IPS-15b (cell line): Measurements from ENCODE around the gene ZMIZ1.

Experiments
- H3K27me3 ChIP-seq: one replicate; pipeline ENCODE4 v1.6.1; 2013; ENCODE audit warnings: low read length; ENCODE audit not compliant: control insufficient read depth, insufficient read depth
- H3K36me3 ChIP-seq: one replicate; pipeline ENCODE4 v1.6.1; 2013; ENCODE audit warnings: low read length; ENCODE audit not compliant: control insufficient read depth, insufficient read depth
- H3K4me1 ChIP-seq: one replicate; pipeline ENCODE4 v1.6.1; 2013; ENCODE audit warnings: mild to moderate bottlenecking, low read length; ENCODE audit not compliant: control insufficient read depth, insufficient read depth
- H3K4me3 ChIP-seq: one replicate; pipeline ENCODE4 v1.5.1; 2013; ENCODE audit warnings: low read depth, low read length
- H3K9ac ChIP-seq: one replicate; pipeline ENCODE4 v1.6.1; 2013; ENCODE audit warnings: low read depth, mild to moderate bottlenecking, low read length
- H3K9me3 ChIP-seq: one replicate; pipeline ENCODE4 v1.6.1; 2013; ENCODE audit warnings: mild to moderate bottlenecking, low read length; ENCODE audit not compliant: control insufficient read depth, insufficient read depth

ZMIZ1 gene

GRCh38 chr10:79189853-79190435, 121.2 kb downstream of the ZMIZ1 start:
- H3K4me3 ChIP-seq: no peak overlapping the region
- no peak overlapping the region for H3K9ac ChIP-seq
- H3K9me3 ChIP-seq: no peaks in the 10 kb centered on the region
- no peaks in the 10 kb centered on the region for H3K27me3 ChIP-seq
- H3K4me1 ChIP-seq: peaks cover 13% of the 10 kb centered on the region
- H3K36me3 ChIP-seq: peaks cover 17% of the 10 kb centered on the region

DNA sequence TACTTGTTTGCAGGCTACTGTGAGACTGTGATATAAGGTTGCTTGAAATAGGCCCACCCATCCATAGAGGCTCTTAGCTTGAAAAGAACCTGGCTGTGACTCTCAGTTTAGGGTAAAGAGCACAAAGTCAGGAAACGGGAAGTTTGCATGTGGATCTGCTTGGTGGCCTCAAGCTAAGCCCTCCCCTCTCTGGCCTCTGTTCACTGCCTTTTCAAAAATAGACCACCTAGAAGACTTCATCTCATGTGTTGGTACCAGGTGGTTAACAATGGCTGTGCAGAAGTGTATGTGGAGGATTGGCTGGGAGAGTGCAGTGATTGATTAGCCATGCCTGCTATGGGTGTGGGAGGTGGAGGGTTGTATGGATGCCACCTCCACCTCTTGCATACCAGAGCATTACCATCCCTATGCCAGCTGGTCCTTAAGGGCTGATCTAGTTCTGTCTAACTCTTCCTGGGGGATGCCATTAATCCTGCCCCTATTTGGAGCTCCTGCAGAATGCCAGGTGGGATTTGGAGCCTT, 122.0 kb downstream of the ZMIZ1 start:
- H3K4me1 ChIP-seq: peaks cover 6% of the 10 kb centered on the region
- H3K36me3 ChIP-seq: peaks cover 15% of the 10 kb centered on the region
- H3K9me3 ChIP-seq: no peaks in the 10 kb centered on the region
- no peak overlapping the region for H3K4me3 ChIP-seq
- H3K27me3 ChIP-seq: no peaks in the 10 kb centered on the region
- H3K9ac ChIP-seq: no peak overlapping the region

DNA sequence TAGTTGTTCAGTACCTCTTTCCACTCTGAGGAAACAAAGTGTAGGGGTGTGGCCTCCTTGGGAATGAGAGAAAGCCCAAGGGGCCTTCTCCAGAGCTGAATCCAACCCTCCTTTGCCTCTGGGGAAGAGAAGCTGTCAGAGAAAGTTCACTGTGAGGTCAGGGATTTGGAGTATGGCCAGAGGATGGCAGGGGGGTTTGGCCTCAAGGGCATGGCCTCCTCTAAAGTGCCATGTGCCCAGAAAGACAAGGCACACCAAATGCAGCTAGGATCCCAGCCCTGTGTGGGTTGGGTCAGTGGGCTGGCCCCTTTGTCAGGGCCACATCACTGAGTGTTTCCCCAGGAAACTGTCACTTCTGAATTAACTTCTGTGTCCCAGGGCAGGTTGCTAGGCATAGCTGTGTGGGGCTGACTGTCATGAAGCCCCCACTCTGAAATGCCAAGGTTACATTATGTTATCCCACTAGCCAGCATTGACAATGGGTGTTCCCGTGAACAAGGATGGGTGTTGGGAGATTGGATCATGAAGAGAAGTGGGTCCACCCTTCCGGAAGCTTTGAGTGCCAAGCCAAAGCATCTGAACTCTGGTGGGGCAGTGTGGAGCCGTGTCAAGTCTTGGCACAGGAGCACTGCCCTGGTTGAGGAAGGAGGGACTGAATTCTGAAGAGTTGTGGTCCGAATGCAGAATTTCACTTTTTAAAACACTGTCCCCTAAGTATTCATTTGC, 123.3 kb downstream of the ZMIZ1 start:
- peaks cover 6% of the 10 kb centered on the region for H3K4me1 ChIP-seq
- no peak overlapping the region for H3K9ac ChIP-seq
- no peak overlapping the region for H3K4me3 ChIP-seq
- no peaks in the 10 kb centered on the region for H3K9me3 ChIP-seq
- no peaks in the 10 kb centered on the region for H3K27me3 ChIP-seq
- H3K36me3 ChIP-seq: peaks cover 13% of the 10 kb centered on the region

DNA sequence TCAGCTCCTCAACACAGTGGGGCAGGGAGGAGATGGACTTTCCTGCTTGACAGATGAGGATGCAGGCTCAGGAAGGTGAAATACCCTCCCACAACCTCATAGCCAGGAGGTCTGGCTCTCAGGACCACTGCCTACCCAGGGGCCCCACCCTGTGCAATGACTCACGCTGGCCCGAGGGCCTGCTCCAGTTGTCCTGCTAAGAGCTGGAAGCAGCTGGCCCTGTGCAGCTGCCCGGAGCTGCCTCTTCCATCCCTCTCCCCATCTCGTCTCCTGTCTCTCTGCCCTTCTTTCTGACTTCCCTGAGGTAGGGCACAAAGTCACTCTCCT, 123.9 kb downstream of the ZMIZ1 start:
- H3K4me3 ChIP-seq: no peak overlapping the region
- peaks cover 6% of the 10 kb centered on the region for H3K4me1 ChIP-seq
- H3K36me3 ChIP-seq: peaks cover 10% of the 10 kb centered on the region
- no peaks in the 10 kb centered on the region for H3K9me3 ChIP-seq
- no peak overlapping the region for H3K9ac ChIP-seq
- no peaks in the 10 kb centered on the region for H3K27me3 ChIP-seq

DNA sequence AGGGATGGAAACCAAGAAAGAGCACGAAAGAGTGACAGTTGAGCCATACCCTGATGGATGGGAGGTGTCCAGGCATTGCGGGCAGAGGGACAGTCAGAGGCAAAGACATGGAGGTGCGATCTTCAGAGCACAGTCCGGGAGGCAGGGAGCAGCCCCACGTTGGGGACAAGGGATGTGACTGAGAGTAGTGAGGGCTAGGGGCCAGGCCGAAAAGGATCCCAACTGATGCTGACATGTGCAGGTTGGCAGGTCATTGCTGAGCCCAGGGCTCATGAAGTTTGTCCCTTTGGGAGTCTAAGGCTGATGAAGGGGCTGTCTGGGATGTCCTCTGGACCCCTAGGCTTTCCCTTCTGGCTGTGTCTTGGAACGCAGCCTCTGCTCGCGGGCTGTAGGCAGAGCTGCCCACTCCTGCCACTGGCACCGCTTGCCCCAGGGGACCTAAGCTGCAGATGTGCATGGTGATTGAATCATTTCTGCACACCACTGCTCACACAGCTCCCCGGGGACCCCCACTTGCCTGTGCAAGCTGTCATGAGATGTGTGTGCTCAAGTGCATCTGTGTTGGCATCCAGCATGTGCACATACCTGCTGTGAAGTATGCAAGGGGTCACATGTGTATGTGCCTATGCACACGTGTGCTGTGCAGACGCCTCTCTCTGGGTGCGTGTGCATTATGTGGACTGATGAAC, 125.1 kb downstream of the ZMIZ1 start:
- no peak overlapping the region for H3K4me3 ChIP-seq
- H3K4me1 ChIP-seq: peaks cover 2% of the 10 kb centered on the region
- H3K9me3 ChIP-seq: no peaks in the 10 kb centered on the region
- no peak overlapping the region for H3K9ac ChIP-seq
- H3K27me3 ChIP-seq: no peaks in the 10 kb centered on the region
- H3K36me3 ChIP-seq: peaks cover 10% of the 10 kb centered on the region

DNA sequence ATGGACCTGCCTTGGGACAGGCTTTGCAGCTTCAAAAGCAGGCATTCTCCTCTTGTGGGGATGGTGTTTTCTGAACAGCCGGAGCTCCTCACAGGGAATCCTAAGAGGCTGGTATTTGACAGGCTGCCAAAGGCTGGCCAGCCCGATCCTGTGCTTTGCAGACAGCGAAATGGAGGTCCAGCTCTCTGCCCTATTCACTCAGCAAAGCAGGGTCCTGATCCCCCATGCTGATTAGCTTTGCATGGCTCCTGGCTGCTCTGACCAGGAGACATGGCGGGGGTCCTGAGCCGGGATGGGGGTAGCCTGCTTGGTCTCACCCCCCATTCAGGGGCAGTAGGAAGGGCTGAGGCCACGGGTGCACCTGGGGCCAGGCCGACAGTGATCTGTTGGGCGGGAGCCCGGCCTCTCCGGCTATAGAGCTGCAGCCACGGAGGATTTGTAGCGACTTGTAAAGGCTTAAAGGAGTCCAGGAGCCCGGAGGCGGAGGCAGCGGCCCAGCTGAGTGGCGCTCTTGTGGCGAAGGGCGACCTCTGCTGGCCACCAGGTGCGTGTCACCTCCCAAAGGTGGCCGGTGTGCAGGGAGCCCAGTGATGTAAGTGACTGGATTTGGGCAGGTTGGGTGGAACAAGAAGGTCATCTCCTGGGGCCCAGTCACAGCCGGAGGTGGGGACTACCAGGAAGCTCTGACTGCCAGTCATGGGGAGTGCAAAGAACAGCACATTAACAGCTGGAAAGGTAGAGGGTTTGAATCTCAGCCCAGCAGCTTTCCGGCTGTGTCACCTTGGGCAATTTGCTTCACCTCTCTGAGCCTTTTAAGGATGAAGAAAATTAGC, 126.5 kb downstream of the ZMIZ1 start:
- no peaks in the 10 kb centered on the region for H3K9me3 ChIP-seq
- no peaks in the 10 kb centered on the region for H3K27me3 ChIP-seq
- peaks cover 2% of the 10 kb centered on the region for H3K4me1 ChIP-seq
- H3K36me3 ChIP-seq: peaks cover 7% of the 10 kb centered on the region
- no peak overlapping the region for H3K9ac ChIP-seq
- H3K4me3 ChIP-seq: no peak overlapping the region

GRCh38 chr10:79196470-79197461, 128.0 kb downstream of the ZMIZ1 start:
- Histone ChIP-seq H3K9me3 (no peaks in the 10 kb centered on the region), H3K27me3 (no peaks in the 10 kb centered on the region), H3K4me1 (peaks cover 2% of the 10 kb centered on the region), H3K4me3 (no peak overlapping the region), H3K36me3 (peaks cover 5% of the 10 kb centered on the region), H3K9ac (no peak overlapping the region)

DNA sequence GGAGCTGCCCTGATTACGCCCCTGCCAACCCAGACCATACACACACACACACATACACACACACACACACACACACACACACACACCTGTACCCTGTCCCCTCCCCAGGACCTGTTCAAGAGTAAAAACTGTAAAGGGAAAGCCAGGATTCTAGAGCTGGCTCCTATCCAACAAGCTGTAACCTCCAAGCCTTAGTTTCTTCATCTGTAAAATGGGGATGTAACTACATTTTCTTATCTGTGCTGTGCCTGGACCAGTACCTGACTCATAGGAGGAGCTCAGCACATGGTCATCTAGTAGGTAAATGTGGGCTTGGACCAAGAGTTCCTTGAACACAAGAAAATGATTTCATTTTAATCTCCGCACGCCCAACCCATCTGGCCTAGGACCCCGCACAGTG, 128.8 kb downstream of the ZMIZ1 start:
- peaks cover 2% of the 10 kb centered on the region for H3K4me1 ChIP-seq
- H3K9me3 ChIP-seq: no peaks in the 10 kb centered on the region
- H3K4me3 ChIP-seq: no peak overlapping the region
- H3K27me3 ChIP-seq: no peaks in the 10 kb centered on the region
- no peak overlapping the region for H3K9ac ChIP-seq
- peaks cover 6% of the 10 kb centered on the region for H3K36me3 ChIP-seq

- H3K27me3 ChIP-seq: no peaks in the 10 kb centered on the region
- H3K9ac ChIP-seq: no peak overlapping the region
- H3K4me1 ChIP-seq: no peaks in the 10 kb centered on the region
- H3K4me3 ChIP-seq: no peak overlapping the region
- H3K9me3 ChIP-seq: no peaks in the 10 kb centered on the region
- H3K36me3 ChIP-seq: peaks cover 19% of the 10 kb centered on the region
Measured at GRCh38 chr10:79200346-79200745, 131.6 kb downstream of the ZMIZ1 start.

DNA sequence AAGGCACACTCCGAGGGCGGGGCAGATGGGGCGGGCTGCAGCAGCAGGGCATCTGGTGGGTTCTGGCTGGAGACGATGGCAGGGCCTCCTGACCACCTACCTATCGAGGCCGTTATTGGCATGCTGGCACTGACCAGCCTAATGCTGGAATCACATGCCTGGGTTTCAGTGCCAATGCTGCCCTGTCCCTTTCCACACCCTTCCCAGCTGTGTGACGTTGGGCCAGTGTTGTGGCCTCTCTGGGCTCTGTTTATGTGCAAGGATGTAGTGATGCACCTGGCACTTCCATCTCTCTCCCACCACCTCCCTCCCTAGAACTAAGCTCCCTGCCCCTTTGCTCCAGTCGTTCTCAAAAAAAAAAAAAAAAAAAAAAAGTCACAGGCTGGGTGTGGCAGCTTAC, 132.9 kb downstream of the ZMIZ1 start:
- Histone ChIP-seq H3K4me3 (no peak overlapping the region), H3K4me1 (no peaks in the 10 kb centered on the region), H3K9me3 (no peaks in the 10 kb centered on the region), H3K9ac (no peak overlapping the region), H3K36me3 (peaks cover 19% of the 10 kb centered on the region), H3K27me3 (no peaks in the 10 kb centered on the region)
